Prostate gland (tissue), 2 donors: ENCODE measurements around the gene DGKB.

Source experiments
- POLR2A ChIP-seq: fragments of 450-650 bp; IDR thresholded peaks from one replicate; pipeline ENCODE4 v1.6.1; 2016; ENCODE audit warnings: antibody characterized with exemption, mild to moderate bottlenecking
- POLR2AphosphoS5 ChIP-seq: sonication (generic); formaldehyde crosslinking; IDR thresholded peaks from one replicate; pipeline ENCODE4 v1.6.1; 2017; ENCODE audit warnings: antibody characterized with exemption
- TF ChIP-seq, protein P1 (sequence below), 4 experiments: fragments of 200-600 bp in 2 of 4; fragments of 450-650 bp in 2 of 4; sonication (generic) in 2 of 4; IDR thresholded peaks; 1 replicate in 3 of 4; 2 replicates in 1 of 4; pipeline ENCODE4 v1.5.1; 2016 to 2019; ENCODE audit warnings: antibody characterized with exemption in 4 of 4, mild to moderate bottlenecking in 2 of 4, moderate library complexity in 2 of 4

DNA sequence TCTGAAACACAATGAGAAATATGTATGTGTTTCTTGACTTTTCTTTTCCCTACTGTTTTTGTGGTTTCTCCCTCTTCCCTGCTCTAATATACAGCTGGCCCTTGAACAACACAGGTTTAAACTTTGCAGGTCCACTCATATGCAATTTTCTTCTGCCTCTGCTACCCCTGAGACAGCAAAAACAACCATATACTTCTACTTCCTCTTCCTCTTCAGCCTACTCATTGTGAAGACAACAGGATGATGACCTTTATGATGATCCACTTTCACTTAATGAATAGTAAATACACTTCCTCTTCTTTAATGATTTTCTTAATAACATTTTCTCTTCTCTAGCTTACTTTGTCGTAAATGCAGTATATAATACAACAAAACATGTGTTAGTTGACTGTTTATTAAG is 35.0 kb upstream of the DGKB start:
- no peak for TF ChIP-seq POLR2A
- TF ChIP-seq, protein P1, sequence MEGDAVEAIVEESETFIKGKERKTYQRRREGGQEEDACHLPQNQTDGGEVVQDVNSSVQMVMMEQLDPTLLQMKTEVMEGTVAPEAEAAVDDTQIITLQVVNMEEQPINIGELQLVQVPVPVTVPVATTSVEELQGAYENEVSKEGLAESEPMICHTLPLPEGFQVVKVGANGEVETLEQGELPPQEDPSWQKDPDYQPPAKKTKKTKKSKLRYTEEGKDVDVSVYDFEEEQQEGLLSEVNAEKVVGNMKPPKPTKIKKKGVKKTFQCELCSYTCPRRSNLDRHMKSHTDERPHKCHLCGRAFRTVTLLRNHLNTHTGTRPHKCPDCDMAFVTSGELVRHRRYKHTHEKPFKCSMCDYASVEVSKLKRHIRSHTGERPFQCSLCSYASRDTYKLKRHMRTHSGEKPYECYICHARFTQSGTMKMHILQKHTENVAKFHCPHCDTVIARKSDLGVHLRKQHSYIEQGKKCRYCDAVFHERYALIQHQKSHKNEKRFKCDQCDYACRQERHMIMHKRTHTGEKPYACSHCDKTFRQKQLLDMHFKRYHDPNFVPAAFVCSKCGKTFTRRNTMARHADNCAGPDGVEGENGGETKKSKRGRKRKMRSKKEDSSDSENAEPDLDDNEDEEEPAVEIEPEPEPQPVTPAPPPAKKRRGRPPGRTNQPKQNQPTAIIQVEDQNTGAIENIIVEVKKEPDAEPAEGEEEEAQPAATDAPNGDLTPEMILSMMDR (IDR thresholded peaks at IDR 0.05) = no peak
- TF ChIP-seq POLR2AphosphoS5 = no peak
